NCI-H1930 (cell line): ENCODE results near the gene ZNF358.
A peak's percentile ranks its signal among the peaks of the same experiment; 100 is the strongest.

Experiments
- DNase-seq, 2 experiments: peaks; one replicate each; lab custom pipeline; 2025; lab: John Stamatoyannopoulos, UW

The ZNF358 gene

DNA sequence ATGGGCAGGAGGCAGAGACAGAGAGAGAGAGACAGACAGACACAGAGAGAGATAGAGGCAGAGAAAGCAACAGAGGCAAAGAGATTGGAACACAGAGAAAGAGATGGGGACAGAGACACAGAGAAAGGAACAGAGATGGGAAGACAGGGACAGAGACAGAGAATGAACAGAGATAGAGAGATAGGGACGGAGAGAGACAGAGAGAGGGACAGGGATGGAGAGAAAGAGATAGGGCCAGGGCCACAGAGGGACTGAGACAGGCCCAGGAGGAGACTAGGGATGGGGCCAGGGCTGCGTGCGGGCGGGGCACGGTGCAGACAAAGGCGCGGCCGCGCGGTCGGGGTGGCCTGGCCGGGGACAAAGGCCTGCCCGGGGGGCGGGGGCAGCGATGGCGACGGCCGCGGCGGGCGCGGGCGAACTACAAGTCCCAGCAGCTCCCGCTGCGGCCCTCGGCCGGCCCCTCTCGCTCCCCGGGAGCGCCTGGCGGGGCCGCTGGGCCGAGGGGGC is at the start of gene ZNF358:
Gene ZNF358, plus strand, starts transcription at position 459 of the 507 bp plus-strand sequence. CDS start 3,140 bp downstream, outside the sequence.
- peak; percentile 34 to 46 for DNase-seq

DNA sequence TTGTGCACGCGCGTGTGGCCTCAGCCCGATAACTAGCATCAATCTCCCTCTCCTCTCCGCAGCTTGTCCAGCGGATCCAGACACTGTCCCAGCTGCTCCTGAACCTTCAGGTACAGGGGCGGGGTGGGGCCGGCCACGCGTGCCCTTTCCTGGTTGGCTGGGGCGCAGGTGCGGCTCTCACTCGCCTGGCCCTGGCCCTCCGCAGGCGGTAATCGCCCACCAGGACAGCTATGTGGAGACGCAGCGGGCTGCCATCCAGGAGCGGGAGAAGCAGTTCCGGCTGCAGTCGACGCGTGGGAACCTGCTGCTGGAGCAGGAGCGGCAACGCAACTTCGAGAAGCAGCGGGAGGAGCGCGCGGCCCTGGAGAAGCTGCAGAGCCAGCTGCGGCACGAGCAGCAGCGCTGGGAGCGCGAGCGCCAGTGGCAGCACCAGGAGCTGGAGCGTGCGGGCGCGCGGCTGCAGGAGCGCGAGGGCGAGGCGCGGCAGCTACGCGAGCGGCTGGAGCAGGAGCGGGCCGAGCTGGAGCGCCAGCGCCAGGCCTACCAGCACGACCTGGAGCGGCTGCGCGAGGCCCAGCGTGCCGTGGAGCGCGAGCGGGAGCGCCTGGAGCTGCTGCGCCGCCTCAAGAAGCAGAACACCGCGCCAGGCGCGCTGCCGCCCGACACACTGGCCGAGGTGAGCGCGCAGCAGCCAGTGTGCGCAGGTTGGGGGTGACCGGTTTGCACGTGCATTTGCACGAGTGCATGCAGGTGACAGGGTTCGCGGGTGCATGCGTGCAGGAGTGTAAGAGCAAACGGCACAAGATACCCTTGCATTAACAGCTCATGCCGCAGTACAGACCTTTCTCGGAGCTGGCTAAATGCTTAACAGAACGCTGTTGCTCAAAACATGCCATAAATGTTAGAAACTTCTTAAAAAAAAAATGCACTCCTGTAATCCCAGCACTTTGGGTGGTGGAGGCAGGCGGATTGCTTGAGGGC is 48.6 kb upstream of the ZNF358 start:
- DNase-seq, result no peak

DNA sequence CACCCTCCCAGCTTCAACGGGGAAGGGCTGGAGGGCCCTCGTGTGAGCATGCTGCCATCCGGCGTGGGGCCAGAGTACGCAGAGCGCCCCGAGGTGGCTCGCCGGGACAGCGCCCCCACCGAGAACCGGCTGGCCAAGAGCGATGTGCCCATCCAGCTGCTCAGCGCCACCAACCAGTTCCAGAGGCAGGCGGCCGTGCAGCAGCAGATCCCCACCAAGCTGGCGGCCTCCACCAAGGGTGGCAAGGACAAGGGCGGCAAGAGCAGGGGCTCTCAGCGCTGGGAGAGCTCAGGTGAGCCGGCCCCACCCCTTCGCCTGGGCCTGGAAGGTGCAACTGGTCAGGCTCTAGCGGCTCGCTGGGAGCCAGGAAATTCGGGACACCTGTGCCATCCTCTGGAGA is 47.1 kb upstream of the ZNF358 start:
- no peak for DNase-seq

DNA sequence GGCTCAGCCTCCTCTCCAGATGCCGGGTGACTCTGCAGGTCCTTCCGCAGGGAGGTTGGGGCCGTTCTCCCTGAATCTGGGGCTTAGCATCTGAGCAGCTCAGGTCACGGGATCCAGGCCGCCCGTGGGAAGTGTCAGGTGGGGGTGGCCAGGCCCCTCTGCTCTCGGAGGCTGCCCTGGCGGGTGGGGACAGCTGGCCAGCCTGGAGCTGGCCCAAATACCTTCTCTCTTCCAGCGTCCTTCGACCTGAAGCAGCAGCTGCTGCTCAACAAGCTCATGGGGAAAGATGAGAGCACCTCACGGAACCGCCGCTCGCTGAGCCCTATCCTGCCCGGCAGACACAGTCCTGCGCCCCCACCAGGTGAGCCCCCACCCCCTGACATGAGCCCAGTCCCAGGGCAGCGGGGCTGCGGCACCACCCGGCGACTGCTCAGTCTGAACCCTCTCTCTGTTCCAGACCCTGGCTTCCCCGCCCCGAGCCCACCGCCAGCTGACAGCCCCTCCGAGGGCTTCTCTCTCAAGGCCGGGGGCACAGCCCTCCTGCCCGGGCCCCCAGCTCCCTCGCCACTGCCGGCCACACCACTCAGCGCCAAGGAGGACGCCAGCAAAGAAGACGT is 46.1 kb upstream of the ZNF358 start:
- DNase-seq, result no peak

DNA sequence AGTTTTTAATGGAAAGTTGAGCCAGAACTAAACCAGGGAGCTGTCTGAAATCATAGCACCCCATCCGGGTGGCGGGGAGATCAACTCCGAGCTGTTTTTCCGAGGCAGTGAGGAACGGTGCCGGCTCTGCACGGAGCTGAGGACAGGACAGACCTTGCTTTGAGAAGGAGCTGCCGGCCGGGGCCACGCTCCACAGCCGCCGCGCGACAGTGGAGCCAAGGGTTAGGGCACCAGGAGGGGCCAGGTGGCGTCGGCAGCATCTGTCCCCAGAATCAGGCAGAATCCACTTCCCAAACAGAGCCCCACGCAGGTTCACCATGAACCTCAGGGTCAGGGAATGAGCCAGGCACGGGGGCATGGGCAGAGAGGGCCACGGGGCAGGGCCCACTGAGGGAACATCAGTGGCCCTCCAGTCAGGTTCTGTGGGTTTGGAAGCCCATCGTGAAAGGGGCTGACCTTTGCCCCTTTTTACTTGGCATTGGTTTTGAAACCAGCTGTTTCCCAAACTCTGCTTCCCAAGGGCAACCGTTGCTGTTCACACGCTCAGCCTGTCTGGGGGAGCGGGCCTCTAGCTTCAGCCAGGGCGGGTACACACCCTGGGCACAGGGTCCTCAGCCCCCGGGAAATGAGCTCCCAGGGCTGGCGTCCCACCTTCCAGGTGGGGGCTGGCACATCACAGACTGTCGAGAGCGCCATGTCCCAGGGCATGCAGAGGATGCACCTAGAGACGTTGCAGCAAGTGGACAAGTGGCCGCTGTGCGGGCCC is 45.2 kb upstream of the ZNF358 start:
- DNase-seq, result no peak

DNA sequence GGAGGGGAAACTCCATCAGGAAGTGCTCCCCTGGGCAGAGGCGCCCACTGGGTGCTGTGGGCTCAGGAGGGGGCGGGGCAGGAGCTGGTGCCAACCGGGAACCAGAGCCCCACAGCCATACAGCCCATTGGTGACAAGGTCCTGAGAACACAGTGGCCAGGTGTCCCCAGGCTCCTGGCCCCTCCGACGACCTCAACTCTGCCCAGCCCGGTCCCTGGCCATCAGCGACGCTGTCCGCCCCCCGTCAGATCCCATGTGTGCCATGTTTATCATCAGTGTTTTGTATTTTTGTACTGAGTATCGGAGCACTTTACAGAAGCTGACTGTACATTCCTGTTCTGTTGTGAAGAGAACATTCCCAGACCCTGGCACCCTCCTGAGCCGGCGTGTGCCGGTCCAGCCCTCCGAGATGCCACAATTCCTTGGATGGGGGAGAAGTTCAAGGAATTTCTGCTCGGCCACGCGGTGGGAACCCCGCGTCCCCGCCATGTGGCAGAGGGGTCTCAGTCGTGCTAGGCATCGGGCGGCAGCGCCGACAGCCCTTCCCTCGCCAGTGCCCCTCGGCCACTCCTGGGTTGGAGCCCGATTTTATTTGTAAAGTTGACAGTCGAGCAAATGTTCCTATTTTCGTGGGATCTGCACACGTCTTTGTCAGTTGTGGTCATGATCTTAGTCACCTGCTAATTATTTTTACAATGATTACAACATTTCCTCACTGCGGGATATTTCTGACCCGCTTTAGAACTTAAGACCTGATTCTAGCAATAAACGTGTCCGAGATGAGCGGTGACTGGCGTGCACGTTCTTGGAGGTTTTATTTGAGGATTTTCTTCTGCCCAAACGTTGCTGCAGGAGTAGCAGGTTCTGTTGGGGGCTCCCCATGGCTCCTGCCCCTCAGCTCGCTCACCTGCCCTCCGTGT is 43.9 kb upstream of the ZNF358 start:
- no peak for DNase-seq

DNA sequence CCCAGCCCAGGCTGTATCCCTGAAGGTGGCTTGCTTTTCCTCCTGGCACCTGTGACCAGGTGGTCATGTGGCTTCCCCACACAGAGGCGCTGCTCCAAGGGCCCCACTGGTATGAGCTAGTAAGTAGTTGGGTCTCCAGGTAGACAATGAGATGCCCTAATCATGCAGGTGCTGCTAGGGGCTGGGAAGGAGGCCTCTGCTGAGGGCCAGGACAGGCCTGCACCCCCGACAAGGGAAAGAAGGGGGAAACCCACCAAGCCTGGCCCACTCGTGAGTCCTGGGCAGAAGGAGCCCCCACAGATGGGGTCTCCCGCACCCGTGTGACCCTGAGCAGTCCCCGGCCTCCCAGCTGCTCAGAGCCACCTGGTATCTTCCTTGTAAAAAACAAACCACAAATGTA is 40.2 kb upstream of the ZNF358 start:
- DNase-seq, result no peak

DNA sequence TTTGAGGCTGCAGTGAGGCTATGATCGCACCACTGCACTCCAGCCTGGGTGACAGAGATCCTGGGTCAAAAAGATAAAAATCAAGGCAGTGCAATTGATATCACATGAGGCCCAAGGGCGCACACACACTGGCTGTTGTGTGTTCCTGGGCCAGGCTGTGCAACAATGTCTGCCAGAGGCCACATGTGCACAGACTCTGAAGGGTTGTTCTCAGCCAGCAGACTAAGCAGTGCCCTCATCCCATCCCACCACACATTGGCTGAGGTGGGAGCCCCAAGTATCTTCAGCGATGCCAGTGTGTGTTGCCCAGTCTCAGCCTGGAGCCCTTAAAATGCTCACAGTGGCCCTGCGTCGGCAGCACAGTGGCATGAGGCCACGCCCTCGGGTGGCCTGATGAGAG is 39.7 kb upstream of the ZNF358 start:
- DNase-seq, result no peak

DNA sequence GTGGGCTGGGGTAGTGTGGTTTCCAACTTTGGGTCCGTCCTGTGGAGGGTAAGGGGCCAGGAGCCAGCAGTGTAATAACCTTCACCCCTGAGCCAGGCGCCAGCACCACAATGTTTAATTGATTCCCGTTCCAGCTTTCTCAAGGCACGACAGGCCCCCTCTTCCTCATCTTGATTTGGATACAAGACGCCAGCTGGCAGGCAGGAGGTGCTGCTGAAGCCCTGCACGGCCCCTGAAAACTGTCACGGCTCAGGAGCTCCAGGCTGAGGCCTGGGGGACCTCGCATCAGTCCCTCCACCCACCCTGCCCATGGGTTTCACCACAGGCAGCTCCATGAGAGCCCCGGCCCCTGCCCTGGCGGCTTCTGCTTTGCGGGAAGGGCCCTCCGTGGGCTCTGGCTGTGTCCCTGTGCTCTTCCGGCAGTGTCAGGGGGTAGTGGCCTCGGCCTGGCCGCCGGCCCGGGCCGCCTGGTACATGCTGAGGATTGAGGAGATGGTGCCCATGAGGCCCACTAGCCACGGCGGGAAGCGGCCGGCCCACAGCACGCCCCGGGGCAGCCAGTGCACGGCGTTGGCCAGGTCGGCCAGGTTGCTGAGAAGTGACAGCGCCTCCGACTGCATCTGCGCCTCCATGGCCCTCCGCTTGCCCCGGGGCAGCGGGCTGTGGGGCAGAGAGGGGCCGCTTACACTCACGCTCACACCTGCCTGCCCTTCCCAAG is 39.0 kb upstream of the ZNF358 start:
- no peak for DNase-seq

DNA sequence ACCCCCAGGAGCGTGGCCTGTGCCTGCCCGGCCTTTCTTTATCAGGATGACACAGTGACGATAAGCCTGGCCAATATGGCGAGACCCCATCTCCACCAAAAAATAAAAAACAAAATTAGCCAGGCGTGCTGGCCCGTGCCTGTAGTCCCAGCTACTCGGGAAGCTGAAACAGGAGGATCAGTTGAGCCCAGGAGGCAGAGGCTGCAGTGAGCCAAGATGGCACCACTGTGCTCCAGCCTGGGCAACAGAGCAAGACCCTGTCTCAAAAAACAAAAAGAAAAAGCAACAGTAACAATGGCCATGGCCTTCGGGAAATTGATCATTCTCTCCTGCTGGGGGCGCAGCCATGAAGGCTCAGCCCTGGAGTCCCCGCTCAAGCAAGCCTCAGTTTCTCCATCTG is 38.1 kb upstream of the ZNF358 start:
- DNase-seq, result no peak

DNA sequence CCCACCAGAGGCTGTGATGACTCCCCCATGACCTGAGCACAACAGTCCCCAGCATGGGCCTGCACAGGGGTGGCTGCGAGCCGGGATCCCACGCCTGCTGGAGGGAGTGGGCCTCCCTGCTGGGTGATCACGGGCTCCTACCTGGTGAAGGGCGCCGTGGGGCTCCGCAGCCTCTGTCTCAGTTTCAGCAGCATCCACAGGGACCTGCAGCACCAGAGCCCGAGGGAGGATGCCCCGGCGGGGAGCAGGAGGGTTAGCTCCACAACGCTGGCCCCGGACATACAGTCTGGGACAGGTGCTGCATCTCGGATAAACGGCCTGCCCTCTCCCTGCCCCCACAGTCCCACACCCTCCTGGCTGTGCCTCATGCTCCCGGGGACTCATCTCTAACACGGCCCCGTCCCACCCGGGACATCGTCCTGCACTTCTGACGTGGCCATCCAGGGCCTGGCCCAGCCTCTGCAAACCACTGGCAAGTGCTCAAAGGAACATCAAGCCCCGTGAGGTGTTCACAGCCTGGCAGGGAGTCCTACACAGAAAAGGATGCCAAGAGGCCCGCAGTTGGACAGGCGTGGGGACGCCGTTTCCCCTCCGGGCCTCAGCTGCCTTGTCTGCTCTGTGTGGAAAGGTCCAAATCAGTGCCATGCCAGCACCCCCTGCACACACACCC is 37.6 kb upstream of the ZNF358 start:
- no peak for DNase-seq

DNA sequence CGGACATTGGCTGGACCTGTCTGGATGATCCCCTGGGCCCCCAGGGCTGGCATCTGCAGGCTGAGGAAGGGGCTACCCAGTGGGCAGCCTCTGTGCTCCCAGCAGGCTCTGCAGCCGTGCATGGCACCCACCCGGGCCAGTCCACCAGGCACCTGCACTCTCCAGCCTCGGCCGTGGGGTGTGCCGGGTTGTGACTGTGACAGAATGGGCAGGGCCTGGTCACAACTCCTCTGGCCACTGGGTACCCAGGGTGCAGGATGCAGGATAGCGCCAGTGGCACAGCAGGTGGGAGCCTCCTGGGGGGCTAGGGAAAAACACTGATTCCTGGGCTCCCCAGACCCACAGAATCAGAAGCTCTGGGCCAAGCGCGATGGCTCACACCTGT is 37.1 kb upstream of the ZNF358 start:
- no peak for DNase-seq

DNA sequence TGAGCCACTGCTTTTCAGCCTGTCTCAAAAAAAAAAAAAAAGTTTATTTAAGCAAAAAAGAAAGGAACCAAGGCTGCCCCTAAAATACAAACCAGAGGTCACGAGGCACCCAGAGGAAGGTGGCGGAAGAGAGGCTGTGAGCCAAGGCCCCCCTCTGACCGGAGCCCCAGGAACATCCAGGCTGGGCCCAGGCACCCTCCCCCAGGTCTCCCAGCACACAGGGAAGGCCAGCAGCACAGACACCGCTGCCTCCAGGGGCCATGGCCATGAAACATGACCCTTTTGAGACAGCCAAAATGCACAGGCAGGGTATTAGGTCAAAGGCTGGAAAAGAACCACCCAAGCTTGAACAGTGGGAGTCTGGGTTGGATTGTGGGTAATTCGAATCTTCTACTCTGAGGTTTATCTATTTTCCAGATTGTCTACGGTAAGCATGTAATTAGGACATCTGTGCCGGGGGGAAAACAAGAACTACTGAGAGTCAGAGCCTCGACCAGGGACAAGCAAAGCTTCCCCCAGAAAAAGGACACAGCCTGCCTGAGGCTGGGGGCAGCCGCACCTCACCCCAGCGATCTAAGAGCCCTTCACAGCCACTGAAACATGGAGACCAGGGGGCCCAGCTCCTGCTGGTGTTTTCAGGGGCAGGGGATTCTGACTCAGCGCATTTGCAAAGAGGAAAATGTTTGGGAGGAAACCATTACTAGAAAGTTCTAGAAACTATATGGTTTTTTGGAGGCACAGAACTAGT is 35.5 kb upstream of the ZNF358 start:
- DNase-seq, result no peak

DNA sequence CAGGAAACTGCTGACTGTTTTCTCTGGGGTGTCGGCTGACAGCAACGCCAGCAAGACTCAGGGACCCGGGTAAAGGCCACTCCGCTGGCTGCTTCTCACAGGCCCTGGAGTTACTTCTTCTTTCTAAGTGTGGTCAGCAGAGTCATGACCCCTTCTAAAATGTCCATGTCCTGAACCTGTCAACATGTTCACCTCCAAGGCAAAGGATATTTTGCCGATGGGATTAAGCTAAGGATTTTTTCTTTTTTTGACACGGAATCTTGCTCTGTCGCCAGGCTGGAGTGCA is 35.0 kb upstream of the ZNF358 start:
- DNase-seq, result no peak

DNA sequence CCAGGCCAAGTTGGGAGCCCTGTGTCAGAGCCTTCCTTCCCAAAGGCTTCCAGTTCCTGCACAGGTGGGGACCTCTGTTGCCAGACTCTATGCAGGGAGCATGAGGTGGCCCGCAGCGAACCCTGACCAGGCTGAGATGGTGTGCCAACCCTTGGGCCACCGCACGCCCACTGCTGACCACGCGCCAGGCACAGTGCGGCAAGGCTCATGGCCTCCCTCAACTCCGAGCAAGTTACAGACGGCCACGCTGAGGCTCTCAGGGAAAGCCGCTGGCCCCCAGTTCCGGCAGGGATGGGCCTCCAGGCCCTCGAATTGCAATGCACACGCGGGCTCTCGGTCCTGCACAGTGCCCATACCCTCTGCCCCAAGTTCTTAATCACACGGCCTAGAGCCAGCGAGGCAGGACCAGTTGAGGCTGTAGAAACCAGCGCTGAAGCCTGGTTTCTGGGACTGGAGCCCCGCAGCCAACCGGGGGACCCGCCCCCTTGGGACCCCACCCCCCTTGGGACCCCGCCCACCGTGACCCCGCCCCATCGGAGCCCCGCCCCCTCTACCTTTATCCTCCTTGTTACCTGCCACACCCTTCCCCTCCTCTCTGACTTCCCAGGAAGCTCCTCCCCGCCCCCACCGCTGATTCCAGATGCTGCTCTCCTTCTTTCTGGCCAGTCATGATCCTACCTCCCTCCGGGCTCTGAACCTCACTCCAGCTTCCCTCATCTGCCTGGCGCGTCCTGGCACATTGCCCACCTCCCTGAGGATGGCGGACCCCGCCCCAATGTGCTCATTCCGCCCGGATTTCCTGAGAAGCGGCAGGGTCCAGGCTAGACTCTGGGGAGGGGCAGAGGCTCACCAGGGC is 33.1 kb upstream of the ZNF358 start:
- no peak for DNase-seq

DNA sequence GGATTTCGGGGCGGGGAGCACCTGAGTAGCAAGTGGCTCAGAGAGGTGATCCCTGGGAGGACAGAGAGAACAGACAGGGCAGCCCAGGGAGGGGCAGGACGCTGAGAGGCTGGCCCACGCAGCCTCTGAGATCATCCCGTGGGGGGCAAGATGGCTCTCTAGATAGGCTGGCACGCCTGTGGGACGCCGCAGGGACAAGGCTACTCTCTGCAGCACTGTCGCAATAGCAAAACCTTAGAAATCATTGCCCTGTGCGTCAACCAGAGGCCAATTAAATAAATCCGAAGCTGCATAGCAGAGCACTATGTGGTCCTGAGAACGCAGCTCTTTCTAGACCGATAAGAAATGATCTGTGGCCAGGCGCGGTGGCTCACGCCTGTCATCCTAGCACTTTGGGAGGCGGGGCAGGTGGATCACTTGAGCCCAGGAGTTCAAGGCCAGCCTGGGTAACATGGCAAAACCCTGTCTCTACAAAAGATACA is 32.1 kb upstream of the ZNF358 start:
- DNase-seq, result no peak

DNA sequence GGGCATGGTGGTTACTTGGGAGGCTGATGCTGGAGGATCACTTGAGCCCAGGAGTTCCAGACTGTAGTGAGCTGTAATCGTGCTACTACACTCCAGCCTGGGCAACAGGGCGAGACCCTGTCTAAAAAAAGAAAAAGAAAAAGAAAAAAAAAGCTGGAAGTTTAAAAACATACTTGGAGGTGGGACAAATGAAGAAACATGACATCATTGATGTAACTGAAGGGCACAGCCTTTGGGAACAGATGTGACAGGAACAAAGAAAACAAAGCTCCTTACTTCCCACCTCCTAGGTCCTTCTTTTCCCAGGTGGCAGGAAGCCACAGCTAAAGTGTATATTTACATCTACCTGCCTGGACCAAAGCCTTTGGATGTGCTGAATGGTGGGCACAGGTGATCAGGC is 29.0 kb upstream of the ZNF358 start:
- DNase-seq, result no peak

DNA sequence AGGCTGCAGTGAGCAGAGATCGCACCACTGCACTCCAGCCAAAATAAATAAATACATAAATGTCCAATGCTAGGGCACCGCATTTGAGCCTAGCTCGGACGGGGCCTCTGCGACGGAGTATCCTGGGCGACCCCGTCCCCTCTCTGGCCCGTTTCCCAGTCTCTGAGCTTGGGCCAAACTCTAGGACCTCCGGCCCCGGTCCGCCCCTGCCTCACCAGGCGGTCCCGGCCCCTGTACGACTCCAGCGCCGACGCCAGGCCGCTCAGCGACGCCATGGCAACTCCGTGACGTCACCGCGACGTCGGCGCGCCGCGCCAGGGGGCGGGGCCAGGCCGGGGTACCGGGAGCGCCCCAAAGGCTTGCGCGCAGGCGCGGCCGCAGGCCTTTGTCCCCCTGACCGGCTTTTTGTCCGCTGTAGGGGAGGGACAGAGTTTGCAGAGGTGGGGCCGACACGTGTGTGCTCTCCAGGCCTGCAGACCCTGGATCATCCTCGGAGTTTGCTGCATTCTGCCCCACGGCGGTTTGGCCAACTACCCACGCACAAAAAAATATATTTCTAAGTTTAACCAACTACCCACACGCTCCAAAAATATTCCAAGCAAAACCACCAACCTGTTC is 27.1 kb upstream of the ZNF358 start, which contains the start of gene PEX11G:
Gene PEX11G, minus strand, starts transcription at position 300 of the 618 bp plus-strand sequence. Its CDS starts 25 bp downstream, at position 275.
- peak; percentile 87 to 91 for DNase-seq
